ENCODE data around the gene LTF.
"Not testable (repeated sequence)": the region's sequence is repeated elsewhere in the genome, so short reads cannot be mapped to it uniquely, and the experiment has no call there.

LTF gene

DNA sequence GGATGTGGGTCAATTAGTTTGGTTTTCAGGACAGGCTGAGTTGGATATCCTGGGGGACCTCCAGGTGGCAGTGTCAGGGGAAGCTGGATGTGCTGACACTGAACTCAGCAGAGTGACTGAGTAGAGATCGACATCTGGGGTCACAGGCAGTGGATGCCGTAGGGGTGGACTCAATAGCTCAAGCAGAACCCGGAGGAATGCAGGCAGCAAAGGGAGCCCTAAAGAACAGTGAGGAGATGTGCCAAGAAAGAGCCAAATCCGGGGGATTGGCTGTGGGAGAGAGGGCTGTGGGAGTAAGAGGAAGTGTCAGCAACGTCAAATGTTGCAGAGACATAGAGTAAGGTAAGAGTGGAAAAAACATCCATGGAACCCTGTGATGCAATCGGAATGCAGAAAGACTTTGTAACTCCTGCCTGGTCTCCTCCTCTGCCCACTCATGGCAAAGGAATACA, 69.5 kb downstream of the LTF start:
- Histone ChIP-seq H3K27ac (no peak overlapping the region), H3K4me1 (no peaks in the 10 kb centered on the region), H3K9me3 (no peaks in the 10 kb centered on the region), H3K27me3 (no peaks in the 10 kb centered on the region), H3K4me3 (no peak overlapping the region), H3K36me3 (no peaks in the 10 kb centered on the region)
- TF ChIP-seq, protein P1, sequence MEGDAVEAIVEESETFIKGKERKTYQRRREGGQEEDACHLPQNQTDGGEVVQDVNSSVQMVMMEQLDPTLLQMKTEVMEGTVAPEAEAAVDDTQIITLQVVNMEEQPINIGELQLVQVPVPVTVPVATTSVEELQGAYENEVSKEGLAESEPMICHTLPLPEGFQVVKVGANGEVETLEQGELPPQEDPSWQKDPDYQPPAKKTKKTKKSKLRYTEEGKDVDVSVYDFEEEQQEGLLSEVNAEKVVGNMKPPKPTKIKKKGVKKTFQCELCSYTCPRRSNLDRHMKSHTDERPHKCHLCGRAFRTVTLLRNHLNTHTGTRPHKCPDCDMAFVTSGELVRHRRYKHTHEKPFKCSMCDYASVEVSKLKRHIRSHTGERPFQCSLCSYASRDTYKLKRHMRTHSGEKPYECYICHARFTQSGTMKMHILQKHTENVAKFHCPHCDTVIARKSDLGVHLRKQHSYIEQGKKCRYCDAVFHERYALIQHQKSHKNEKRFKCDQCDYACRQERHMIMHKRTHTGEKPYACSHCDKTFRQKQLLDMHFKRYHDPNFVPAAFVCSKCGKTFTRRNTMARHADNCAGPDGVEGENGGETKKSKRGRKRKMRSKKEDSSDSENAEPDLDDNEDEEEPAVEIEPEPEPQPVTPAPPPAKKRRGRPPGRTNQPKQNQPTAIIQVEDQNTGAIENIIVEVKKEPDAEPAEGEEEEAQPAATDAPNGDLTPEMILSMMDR (IDR thresholded peaks at IDR 0.05), result no peak
- intact Hi-C loops (cut with DNase I; ENCODE audit: low total_unique reads), result no loop called here
- DNase-seq, result no peak

DNA sequence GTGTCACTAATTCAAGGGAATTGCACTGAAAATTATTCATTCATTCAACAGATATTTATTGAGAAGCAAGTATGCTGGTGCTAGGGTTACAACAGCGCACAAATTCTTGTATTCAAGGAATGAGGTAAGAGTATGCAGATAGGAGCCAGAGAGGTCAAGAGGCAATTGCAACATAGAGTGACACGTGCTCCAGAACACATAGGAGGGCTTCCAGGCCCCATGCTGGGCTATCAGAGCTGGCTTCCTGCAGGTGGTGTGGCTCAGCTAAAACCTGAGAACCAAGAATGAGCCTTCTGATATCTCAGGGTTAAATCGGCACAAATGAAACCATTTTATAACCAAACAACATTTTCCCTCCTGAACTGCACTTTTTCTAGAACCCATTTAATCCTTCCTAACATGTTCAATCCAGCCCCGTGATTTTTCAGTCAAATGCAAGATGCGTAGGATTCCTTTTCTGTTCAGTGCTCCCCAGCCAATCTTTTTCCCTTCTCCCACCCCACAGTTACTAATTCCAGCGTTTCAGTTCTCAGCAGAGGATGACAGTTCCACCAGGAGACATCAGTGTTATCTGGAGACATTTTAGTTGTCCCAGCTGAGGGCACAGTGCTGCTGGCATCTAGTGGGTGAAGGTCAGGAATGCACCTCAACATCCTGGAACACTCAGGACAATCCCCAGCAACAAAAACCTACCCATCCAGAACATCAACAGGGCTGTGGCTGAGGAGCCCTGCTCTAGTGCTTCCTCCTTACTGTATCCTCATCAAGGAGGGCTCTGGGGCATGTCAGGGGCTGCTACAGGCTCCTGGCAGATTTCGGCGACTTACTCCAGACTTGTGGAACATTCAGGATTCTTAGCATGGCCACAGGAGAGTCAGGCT, 70.9 kb downstream of the LTF start:
- TF ChIP-seq, protein P1 (IDR thresholded peaks at IDR 0.05), result no peak
- no peak overlapping the region for H3K27ac ChIP-seq
- no peak for DNase-seq
- H3K36me3 ChIP-seq, result no peaks in the 10 kb centered on the region
- intact Hi-C loops (cut with DNase I; ENCODE audit: low total_unique reads), result no loop called here
- H3K4me3 ChIP-seq, result no peak overlapping the region
- H3K9me3 ChIP-seq, result no peaks in the 10 kb centered on the region
- no peaks in the 10 kb centered on the region for H3K27me3 ChIP-seq
- H3K4me1 ChIP-seq, result no peaks in the 10 kb centered on the region

DNA sequence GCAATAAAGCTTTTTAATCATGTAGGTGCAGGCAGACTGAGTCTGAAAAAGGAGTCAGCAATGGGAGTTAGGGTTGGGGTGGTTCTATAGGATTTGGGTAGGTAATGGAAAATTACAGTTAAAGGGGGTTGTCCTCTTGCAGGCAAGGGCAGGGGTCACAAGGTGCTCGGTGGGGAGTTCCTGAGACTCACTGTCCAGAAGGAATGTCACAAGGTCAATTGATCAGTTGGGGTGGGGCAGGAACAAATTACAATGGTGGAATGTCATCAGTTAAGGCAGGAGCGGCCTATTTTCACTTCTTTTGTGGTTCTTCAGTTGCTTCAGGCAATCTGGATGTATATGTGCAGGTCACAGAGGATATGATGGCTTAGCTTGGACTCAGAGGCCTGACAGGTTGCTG, 71.7 kb downstream of the LTF start:
- no peaks in the 10 kb centered on the region for H3K36me3 ChIP-seq
- no peak overlapping the region for H3K4me3 ChIP-seq

DNA sequence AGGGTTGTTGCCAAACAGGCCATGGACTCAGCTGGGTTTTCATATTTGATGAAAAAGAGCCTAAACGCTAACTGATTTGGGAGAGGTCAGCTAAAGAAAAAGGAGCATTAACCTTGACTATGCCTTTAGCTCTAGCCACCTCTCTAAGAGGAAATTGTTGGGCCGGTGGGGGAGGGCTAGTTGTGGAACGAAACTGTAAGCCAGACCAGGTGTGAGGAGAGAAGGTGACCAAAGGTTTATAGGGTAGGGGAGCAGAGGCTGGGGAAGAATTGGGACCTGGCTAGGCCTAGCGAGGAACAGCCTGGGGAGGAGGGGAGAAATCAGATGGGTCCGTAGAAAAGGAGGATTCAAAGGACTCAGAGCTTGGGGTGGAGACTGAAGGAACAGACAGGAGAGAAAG, 73.2 kb downstream of the LTF start:
- H3K27me3 ChIP-seq; H3K4me3 ChIP-seq; H3K27ac ChIP-seq; intact Hi-C loops (cut with DNase I; ENCODE audit: low total_unique reads); DNase-seq; H3K4me1 ChIP-seq; H3K36me3 ChIP-seq; H3K9me3 ChIP-seq: not testable (repeated sequence)

More for the DNA sequence above, 71.7 kb downstream of the LTF start:
- intact Hi-C loops (cut with DNase I; ENCODE audit: low total_unique reads), result no loop called here
- Histone ChIP-seq H3K9me3 (no peaks in the 10 kb centered on the region), H3K27ac (no peak overlapping the region), H3K27me3 (no peaks in the 10 kb centered on the region), H3K4me1 (no peaks in the 10 kb centered on the region)
- no peak for DNase-seq
- TF ChIP-seq, protein P1 (IDR thresholded peaks at IDR 0.05), result no peak

DNA sequence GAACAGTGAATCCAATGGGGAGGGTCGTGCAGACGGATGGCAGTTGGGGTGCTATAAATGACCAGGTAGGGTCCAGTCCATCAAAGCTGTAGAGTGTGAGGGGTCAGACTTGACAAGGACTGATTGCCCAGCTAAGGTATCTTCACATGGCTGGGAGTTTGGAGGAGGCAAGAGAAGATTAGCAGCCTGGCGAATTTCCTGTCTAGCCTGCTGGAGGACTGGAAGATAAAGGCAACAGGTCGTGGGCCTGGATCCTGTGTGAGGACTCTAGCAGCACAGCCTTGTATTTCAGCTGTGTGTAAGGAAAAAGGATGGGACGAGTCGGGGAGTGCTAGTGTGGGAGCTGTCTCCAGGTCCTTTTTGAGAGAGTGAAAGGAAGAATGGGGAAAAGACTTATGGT, 75.4 kb downstream of the LTF start:
- TF ChIP-seq, protein P1 (IDR thresholded peaks at IDR 0.05), result no peak
- Histone ChIP-seq H3K27ac (no peak overlapping the region), H3K36me3 (no peaks in the 10 kb centered on the region), H3K4me1 (no peaks in the 10 kb centered on the region), H3K27me3 (no peaks in the 10 kb centered on the region), H3K9me3 (no peaks in the 10 kb centered on the region), H3K4me3 (no peak overlapping the region)
- intact Hi-C loops (cut with DNase I; ENCODE audit: low total_unique reads), result no loop called here
- DNase-seq, result no peak

DNA sequence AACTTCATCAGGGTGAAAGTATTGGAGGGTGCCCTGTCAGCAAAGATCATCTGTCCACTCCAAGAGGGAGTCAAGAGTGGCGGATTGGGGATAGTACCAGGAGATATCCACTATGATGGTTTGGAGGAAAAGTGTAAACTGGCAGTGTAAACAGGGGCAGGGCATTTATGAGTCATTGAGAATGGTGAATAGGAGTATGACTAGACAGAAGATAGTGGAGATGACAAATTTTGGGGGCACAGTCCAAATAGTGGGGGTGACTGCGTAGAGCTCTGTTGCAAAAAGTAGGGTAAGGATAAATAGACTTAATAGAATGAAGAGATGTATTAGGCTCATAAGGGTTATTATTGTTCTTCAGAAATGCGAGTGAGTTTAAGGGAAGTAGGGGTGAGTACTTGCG, 75.9 kb downstream of the LTF start:
- H3K36me3 ChIP-seq; H3K27ac ChIP-seq; H3K4me3 ChIP-seq; H3K4me1 ChIP-seq; H3K9me3 ChIP-seq; DNase-seq; intact Hi-C loops (cut with DNase I; ENCODE audit: low total_unique reads); H3K27me3 ChIP-seq: not testable (repeated sequence)
